HG03025 (cell line): Measurements from ENCODE around the gene OPN1LW.
"Not testable (repeated sequence)": the region's sequence is repeated elsewhere in the genome, so short reads cannot be mapped to it uniquely, and the experiment has no call there.

Source experiments
- ATAC-seq: cut with Tn5 transposase; IDR thresholded peaks from one replicate; pipeline ENCODE4 v1.9.1; 2021; ENCODE audit warnings: mild to moderate bottlenecking, moderate library complexity; ENCODE audit not compliant: unreplicated experiment, low FRiP score

The OPN1LW gene

DNA sequence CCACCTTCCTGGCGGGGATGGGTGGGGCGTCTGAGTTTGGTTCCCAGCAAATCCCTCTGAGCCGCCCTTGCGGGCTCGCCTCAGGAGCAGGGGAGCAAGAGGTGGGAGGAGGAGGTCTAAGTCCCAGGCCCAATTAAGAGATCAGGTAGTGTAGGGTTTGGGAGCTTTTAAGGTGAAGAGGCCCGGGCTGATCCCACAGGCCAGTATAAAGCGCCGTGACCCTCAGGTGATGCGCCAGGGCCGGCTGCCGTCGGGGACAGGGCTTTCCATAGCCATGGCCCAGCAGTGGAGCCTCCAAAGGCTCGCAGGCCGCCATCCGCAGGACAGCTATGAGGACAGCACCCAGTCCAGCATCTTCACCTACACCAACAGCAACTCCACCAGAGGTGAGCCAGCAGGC lies at the start of gene OPN1LW:
Gene OPN1LW, plus strand, starts transcription at position 234 of the 400 bp plus-strand sequence. Its CDS starts 41 bp downstream, at position 275.
- not testable (repeated sequence) for ATAC-seq

DNA sequence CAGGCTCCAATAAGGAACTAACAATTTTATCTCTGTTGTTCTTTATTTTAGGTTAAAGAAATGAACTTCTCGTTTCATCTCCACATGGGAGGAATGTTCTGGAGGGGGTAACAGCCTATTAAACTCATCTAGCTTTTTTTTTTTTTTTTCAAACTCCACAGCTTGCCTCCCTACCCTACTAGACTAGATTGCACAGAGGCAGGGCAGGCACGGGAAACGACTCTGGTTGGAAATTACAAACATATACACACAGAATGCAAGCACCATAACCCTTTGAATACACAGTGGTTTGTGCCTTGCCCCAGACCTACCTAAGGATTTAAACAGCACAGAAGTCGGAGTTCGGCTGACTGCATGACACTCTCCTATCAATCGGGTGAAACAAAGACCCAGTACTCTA lies 49.2 kb upstream of the OPN1LW start:
- no peak for ATAC-seq

DNA sequence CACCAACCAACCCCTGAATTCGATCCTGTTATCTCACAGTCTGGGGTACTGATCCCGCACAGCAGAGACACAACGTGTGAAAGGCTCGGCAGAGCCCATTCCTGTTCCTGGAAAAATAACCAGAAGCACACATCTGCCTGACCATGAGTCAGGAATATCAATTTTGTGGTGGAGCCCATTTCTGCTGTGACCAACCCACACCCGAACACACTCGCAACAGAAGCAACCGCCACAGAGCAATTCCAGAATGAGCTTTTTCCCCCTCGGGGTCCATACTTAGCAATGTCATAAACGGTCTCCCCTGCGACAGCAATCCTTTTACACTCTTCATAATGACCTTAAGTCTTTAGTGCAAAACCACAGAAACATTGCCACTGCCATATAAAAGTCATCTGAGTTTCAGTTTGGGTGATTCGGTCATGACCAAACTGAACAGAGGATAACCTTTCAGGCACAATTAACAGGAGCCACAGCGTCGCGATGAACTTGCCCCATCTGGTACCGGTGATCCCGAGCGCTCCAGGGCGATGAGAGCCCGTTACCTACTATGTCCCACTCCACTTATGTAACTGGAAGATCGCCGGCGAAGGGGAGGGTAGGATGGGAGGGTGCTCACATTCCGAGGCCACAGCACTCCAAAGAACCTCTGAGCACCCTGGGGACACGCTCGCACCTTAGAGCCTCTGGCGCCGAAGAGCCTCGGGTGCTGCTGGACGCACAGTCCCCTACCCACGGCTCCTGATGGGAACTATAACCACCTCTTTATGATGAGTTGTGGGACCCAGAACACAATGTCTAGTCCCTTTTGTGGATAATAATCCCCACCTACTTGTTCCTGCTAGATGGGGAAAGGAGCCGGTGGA lies 47.7 kb upstream of the OPN1LW start:
- no peak for ATAC-seq

DNA sequence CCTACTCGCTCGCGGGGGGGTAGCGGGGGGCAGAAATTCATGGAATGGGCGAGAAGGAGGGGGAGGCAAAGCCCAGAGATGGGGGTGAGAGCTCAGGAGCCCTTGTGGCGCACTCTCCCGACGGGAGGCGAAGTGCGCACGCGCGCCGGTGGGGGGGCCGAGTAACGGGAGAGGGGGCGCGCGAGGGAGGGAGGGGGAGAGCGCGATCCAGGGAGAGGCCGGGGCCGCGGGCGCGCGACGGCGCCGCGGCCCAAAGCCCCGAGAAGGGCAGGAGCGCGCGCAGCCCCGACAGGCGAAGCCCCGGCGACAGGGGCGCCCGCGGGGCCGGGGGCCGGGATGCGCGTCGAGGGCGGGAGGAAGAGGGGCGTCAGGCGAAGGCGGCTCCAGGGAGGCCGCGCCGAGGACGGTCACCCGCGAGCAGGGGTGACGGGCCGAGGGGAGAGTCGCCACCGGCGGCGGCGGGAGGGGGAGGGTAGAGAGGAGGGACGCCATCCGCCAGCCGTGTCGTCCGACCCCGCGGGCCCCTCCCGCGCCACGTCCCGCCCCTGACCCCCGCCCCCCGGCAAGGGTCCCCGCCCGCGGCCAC lies 46.9 kb upstream of the OPN1LW start:
- peak; percentile 33 for ATAC-seq

DNA sequence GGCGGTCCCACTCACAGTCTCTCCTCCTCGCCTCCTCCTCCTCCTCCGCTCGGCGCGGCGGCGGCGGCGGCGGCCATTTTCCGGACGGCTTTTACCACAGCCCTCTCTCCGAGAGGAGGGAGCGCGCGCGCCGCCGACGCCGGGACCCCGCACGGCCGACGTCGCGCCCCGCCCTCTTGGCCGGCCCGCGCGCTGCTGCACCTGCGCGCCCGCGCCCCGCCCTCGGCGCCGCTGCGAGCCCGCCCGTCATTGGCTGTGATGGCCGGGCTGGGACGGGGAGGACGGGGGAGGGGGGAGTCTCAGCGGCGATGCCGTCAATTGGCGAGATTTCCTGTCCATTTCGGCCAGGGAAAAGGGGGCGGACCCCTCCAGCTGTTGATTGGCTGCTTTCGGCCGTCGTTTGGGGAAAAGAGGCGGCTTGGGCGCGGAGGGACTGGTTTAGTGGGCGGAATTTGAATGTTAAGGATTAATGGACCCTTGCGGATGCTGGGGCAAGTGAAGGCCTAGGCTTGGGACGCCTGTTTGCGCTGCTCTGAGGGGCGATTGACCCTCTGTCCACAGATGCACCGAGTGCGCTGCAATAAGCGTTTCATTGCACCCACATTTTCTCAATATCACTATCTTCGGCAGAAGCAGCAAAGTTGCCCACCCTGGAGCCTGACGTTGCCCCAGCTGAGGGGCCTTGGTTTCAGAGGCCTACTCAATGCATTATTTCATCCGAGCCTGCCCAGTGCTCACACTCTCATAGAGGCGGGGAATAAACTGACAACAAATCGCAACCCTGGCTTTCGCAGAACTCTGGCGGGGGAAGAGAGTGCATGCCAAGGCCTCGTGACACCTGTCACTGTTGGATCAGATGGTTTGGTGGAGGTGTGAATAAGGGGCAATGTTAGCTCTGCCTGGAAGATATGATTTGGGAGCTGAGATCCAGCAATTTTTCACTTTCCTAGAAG lies 46.2 kb upstream of the OPN1LW start, which contains the start of gene MECP2:
Gene MECP2, minus strand, starts transcription at position 129 of the 953 bp plus-strand sequence.
- ATAC-seq: peak; percentile 69

DNA sequence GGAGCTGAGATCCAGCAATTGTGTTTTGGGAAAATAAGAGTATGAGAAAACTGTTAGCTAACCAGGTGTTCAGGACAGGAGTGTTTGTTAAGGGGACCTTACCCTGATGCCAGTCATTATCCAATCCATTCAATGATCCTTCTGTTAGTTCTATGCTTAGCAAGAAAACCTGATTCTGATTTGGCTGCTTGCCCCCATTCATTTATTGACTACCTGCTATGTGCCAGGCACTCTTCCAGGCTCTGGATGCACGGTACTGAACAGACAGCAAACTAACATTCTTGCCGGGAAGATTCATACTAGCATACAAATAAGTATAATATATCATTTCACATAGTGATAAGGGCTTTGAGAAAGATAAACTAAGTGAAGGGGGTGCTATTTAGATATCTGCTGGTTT lies 45.5 kb upstream of the OPN1LW start:
- ATAC-seq: no peak

DNA sequence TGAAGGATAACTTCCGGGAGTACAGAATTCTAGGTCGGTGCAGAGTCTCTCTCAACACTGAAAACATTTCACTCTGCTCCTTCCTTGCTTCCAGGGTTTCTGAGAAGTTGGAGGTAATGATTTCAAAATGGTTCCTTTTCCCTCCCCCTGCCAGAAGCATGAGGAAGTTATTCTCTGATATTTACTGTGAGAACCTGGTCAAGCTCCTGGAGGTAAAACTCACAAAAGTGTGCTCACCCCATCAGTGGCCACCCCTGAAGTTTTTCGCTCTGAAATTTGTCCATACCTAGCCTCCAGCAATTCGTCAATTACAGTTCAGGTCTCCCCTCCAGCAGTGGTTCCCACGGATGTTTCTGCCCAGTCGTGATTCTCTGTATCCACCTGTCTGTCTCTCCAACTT lies 30.3 kb upstream of the OPN1LW start:
- no peak for ATAC-seq

DNA sequence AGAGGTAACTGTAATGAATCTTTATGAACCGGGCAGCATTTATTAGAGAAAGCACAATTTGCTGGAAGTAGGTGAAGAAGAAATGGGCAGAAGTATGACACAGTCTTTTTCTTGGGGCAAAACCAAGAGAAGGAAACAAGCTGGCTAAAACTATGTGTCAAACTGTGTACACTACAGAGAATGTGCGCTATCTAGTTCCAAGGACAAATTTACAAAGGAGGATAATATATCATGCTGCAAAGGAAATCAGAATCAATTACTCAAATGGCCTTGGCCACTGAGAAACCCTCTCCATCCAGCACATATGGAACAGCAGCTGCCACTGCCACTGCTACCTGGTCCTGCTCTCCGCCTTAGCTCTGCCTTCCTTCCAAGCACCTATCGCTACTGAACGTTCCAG lies 29.4 kb upstream of the OPN1LW start:
- no peak for ATAC-seq

DNA sequence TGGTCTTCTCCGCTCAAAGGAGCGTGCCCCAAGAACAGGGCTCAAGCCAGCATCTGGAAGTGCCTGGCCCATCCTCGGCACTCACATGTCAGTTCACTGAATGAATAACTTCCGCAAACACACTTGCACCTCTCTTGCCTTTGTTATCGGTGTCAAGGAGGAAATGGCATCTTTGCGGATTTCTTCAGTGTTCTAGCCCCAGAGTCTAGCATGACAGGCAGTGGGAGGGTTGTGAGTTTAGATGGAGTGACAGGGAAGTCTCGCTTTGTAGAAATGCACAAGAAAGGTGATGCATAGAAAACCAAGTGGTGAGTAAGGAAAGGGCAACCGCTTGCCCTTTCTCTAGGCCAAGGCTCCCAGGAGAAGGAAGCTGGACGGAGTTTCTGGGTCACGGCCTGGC lies 29.0 kb upstream of the OPN1LW start:
- no peak for ATAC-seq

DNA sequence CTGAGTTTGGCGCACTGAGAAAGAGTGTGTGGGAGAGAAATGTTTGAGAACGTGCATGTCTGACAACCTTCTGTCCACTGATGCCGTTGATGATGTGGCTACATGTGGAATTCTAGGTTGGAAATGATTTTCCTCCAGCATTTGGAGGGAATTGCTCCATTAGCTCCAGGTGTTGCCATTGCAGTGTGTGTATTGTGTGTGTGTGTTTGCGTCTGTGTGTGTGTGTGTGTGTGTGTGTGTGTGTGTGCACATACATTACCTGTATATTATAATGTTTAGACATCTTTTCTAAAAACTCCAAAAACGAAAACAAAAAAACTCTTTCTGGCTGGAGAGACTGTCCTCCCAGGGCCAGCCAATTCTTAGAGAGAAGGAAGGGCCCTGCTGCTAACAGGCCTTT lies 28.3 kb upstream of the OPN1LW start:
- ATAC-seq: no peak

DNA sequence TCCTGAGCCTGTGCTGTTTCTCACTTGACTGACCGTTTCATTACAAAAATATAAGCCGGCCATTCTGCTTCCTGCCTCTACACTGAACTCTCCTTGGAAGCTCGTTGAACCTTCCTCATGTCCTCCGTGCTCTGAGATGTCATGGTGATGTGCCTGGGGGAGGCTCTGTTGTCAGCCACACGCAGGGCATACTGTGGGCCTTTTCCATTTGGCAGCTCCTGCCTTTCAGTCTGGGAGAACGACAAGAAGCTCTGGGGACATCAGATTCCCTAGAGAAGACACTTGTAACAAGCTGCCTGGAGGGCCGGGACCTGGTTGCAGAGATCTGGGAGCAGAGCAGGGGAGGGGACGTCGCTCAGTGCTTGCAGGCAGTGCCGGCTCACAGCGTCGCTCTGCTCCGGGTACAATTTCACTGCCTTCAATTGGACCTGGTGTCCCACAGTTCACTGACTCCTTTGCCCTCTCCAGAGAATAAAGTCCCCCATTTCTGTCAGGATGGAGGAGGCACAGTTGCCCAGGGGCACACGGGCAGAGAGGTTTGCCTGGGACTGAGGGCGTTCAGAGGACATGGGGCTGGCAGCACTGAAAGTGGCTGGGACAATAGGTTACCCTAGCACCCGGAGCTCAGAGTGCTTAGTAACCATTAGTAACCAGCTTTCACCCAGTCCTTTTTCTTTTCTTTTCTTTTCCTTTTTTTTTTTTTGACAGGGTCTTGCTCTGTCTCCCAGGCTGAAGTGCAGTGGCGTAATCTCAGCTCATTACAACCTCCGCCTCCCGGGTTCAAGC lies 27.4 kb upstream of the OPN1LW start:
- ATAC-seq: no peak

DNA sequence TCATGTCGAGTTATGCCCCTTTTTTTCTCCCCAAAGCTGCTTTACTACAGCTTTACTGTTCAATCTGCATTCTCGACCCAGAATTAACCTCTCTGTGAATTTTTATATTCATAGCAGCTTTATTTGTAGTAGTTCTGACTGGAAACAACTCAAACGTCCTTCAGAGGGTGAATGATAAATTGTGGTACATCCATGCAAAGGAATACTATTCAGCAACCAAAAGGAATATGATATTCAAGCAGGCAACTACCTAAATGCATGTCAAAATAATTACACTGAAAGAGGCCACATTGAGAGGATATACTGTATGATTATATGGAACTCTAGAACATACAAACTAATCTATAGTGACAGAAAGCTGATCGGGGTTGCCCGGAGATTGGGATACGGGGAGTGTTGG lies 26.5 kb upstream of the OPN1LW start:
- no peak for ATAC-seq

DNA sequence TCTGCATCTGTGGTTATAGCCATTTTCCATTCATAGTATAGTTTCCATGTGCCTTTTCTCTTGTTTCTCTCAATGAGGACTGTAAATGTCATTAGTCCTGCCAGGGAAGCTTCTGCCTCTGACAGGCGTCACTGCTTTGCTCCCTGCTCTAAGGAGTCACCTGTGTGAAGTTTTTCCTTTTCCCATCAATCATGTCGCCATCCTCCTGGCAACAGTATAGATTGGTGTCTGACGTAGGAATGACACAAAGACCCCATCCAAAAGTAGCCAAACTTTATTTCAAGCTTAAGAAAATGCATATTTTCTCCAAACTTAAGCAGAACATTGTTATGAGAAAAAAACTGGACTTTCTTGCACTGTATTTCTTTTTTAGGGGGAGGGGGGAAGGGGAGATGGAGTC lies 23.5 kb upstream of the OPN1LW start:
- no peak for ATAC-seq

DNA sequence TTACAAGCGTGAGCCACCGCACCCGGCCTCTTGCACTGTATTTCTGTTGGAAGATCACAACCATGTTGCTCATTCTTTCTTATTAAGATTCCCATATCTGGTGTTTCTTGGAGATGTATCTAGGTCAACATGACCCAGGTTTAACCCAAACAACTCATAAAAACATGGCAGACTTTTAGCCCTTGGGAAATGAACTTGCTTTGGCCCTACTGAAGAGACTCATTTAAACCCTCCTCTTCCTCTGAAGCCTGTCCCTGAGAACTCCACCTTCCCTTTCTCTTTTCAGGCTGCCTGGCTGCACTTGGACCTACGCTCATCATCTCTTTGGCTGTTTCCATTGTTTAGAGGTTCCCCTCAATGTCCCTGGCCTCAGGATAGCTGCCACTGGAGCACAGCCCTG lies 22.8 kb upstream of the OPN1LW start:
- no peak for ATAC-seq

DNA sequence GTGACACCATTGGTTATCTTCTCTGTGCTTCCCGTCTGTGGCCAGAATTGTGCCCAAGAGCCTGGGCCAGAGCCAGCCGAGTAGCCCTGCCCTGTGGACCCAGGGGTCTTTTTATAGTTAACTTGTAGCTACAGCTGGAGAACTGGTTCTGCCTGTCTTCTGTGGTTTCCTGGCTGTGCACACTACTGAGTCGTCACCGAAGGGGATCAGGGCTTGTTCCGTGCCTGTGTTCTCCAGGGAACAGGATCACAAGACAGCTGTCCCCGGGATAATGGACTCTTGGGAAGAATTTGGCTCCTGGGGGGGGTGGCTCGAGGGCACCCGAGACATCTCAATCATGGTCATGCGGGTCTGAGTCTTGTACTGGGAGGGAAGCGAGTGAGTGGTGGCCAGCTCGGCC lies 22.1 kb upstream of the OPN1LW start:
- ATAC-seq: no peak

DNA sequence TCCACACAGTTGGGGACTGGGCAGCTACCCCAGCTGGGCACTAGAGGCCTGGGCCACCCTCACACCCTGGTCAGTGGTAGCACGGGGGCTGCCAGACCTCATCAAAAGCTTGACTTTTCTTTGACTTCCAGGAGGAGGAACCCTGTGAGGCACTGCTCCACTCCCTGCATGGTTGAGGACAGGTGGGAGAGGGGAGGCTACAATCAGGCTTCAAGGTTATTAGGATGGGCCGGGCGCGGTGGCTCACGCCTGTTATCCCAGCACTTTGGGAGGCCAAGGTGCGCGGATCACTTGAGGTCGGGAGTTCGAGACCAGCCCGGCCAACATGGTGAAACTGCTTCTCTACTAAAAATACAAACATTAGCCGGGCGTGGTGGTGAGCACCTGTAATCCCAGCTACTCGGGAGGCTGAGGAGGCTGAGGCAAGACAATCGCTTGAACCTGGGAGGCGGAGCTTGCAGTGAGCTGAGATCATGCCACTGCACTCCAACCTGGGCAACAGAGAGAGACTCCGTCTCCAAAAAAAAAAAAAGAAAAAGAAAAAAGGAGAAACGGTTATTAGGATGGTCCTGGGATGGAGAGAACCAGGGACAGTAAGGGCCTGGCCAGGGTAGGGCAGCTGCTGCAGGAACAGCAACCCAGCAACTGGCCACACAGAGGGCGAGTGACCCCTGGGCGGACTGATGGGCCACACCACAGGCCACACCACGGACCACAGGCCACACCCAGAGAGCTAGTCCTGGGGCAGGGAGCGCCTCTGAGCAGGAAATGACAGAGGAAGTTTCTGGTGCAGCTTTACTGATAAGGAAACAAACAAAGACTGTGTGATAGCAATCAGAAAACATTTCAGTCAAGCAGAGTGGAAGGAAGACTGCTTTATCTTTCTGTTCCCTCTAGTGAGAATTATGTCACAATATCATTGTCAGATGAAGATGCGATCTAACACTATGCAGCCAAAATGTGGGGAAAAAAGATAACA lies 20.5 kb upstream of the OPN1LW start:
- no peak for ATAC-seq

DNA sequence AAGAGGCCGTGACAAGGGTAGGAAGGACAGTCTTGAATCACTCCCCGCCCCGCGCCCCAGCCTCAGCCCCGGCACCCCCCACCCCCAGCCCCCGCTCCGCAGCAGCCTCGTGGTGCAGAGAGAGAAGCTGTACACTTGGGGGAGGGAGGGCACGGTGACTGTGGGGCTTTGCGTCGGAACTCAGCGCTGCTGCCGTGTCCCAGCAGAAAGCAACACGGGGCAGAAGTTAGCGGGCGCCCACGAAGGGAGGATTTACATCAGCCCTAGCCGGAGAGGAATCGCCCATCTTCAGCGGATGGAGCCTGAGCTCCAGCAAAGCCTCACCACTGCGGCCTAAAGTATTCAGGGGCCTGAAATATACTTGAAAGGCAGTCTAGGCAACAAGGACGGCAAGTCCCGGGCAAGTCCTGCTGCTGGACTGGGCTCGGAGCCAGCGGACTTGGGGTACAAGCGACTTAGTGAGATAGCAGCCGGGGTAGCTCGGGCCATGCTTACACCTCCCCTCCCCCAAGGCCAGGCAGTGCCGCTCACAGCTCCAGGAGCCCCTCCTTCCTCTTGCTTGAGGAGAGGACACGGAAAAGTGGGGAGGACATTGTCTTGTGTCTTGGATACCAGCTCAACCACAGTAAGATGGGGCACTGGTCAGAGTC lies 18.5 kb upstream of the OPN1LW start:
- no peak for ATAC-seq

DNA sequence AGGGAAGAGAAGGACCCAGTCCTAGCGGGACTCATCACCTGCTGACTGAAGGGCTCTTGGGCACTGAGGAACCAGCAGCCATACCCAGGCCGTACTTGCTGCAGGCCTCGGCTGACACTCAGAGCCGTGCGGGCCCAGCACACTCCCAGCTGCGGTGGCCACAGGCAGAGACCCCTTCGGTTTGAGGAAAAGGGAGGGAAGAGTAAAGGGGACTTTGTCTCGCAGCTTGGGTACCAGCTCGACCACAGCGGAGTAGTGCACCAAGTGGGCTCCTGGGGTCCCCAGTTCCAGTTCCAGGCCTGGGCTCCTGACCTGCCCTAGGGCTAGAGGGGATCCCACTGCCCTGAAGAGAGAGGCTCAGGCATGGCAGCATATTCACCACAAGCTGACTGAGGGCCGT lies 17.9 kb upstream of the OPN1LW start:
- no peak for ATAC-seq

DNA sequence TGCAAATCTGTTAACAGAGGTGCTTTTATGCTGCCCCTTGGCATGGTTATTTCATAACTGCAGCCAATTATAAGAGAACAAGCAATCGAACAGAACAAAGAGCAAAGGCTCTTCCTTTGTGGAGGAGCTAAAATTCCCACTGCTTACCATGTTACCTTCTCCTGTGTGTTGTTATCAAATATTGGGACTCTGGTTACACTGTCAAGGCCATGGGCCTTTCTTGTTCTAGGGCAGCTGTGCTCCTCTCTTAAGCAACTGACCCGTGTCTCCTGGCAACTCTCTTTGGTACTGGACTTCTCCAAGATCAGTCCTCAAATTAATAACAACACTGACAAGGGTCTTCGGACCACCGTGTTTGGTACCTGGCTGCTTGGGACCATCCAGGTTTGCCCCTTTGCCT lies 12.1 kb upstream of the OPN1LW start:
- ATAC-seq: no peak
